ENCODE results near the gene FLOT1.
"Not testable (repeated sequence)": the region's sequence is repeated elsewhere in the genome, so short reads cannot be mapped to it uniquely, and the experiment has no call there.

DNA sequence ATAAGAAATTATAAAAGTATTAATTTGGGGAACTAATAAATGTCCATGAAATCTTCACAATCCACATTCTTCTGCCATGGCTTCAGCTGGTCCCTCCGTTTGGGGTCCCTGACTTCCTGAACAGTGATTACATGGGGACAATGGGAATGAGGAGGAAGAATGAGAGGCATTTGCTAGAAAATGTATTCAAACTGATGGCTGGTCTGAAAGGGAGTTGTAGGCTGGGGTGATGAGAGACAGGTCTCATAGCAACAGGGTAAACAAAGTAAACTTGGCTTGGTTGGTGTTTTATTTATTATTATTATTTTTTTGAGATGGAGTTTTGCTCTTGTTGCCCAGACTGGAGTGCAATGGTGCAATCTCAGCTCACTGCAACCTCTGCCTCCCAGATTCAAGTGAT is 23.0 kb upstream of the FLOT1 start:
- not testable (repeated sequence) for TF ChIP-seq POLR2A (IDR thresholded peaks at IDR 0.05)
- TF ChIP-seq, protein P1, sequence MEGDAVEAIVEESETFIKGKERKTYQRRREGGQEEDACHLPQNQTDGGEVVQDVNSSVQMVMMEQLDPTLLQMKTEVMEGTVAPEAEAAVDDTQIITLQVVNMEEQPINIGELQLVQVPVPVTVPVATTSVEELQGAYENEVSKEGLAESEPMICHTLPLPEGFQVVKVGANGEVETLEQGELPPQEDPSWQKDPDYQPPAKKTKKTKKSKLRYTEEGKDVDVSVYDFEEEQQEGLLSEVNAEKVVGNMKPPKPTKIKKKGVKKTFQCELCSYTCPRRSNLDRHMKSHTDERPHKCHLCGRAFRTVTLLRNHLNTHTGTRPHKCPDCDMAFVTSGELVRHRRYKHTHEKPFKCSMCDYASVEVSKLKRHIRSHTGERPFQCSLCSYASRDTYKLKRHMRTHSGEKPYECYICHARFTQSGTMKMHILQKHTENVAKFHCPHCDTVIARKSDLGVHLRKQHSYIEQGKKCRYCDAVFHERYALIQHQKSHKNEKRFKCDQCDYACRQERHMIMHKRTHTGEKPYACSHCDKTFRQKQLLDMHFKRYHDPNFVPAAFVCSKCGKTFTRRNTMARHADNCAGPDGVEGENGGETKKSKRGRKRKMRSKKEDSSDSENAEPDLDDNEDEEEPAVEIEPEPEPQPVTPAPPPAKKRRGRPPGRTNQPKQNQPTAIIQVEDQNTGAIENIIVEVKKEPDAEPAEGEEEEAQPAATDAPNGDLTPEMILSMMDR (IDR thresholded peaks at IDR 0.05 in 4 of 5, conservative IDR thresholded peaks at IDR 0.05 in 1 of 5) = not testable (repeated sequence)
